AG20443 (cell line): ENCODE data around the gene UBE2J2.

Experiments
- DNase-seq: peaks from one replicate; pipeline ENCODE4 v3.0.0; 2012; ENCODE audit warnings: low spot score, mixed read lengths

Gene UBE2J2

GRCh38 chr1:1295154-1295923 is 21.7 kb upstream of the UBE2J2 start:
- DNase-seq, result no peak

GRCh38 chr1:1294250-1294890 is 20.7 kb upstream of the UBE2J2 start:
- no peak for DNase-seq

- no peak for DNase-seq
These were observed 19.9 kb upstream of the UBE2J2 start for GRCh38 chr1:1293263-1294249.

GRCh38 chr1:1292851-1293250 is 19.2 kb upstream of the UBE2J2 start:
- no peak for DNase-seq

GRCh38 chr1:1292442-1292779 is 18.8 kb upstream of the UBE2J2 start:
- DNase-seq, result no peak

GRCh38 chr1:1291548-1292441 is 18.1 kb upstream of the UBE2J2 start:
- peak; percentile 64 for DNase-seq

- no peak for DNase-seq
These were observed 17.4 kb upstream of the UBE2J2 start for GRCh38 chr1:1291023-1291528.

- peak; percentile 88 for DNase-seq
These were observed 16.6 kb upstream of the UBE2J2 start for GRCh38 chr1:1290238-1290731.

GRCh38 chr1:1287288-1288110 is 13.8 kb upstream of the UBE2J2 start:
- no peak for DNase-seq

- DNase-seq, result no peak
These were observed 12.9 kb upstream of the UBE2J2 start for GRCh38 chr1:1286313-1287261.

- DNase-seq, result no peak
These were observed 12.1 kb upstream of the UBE2J2 start for GRCh38 chr1:1285611-1286311.

GRCh38 chr1:1285102-1285571 is 11.5 kb upstream of the UBE2J2 start:
- no peak for DNase-seq

GRCh38 chr1:1284221-1285101 is 10.8 kb upstream of the UBE2J2 start:
- DNase-seq, result no peak

GRCh38 chr1:1283821-1284220 is 10.2 kb upstream of the UBE2J2 start:
- peak; percentile 33 for DNase-seq

GRCh38 chr1:1282998-1283397 is 9.3 kb upstream of the UBE2J2 start:
- DNase-seq, result no peak

GRCh38 chr1:1281533-1282321 is 8.1 kb upstream of the UBE2J2 start:
- peak; percentile 76 for DNase-seq
